Measurements from ENCODE around the gene CFAP43. TPM values are rescaled to one million over a fixed set of nuclear protein-coding genes. Genes with fewer than 3 reads are reported as not detected.

CFAP43 gene
- total and polyA plus RNA-seq, 4 donors = 0.10 to 0.33 (median 0.15) TPM

DNA sequence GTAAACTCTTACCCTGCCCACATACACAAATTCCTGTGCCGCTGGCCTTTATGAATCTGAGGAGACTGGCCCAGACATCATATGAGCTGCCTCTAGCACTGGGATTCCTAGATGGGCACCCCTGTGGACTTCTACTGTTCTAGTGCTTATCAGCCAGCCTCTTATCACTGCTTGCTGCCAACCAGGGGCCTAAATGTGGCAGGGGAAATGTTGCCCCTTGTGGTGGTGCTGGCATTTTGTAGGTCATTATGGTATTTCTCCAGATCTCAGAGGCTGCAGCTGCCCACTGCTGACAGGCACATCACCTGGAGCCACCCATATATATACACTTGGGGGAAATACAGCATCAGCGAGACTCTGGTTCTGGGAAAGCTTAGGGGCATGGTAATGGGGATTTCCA, 104.8 kb downstream of the CFAP43 start:
- Histone ChIP-seq H3K27me3 (ENCODE audit: control insufficient read depth in 4 of 4, insufficient read depth in 4 of 4, low read length in 3 of 4) (no peaks in the 10 kb centered on the region), H3K9me3 (ENCODE audit: control insufficient read depth in 4 of 4, low read length in 3 of 4) (no peaks in the 10 kb centered on the region), H3K4me3 (ENCODE audit: low read depth in 1 of 3, low read length in 3 of 3) (no peak overlapping the region), H3K27ac (ENCODE audit: low read depth in 1 of 2, low read length in 2 of 2) (no peak overlapping the region), H3K36me3 (ENCODE audit: control insufficient read depth in 4 of 4, insufficient read depth in 3 of 4, low read depth in 1 of 4, low read length in 3 of 4) (no peaks in the 10 kb centered on the region), H3K9ac (ENCODE audit: low read depth in 1 of 2, low read length in 2 of 2) (no peak overlapping the region), H3K4me1 (ENCODE audit: control insufficient read depth in 4 of 4, insufficient read depth in 4 of 4, low read length in 3 of 4) (peaks cover 0 to 3% (median 1%) of the 10 kb centered on the region in 4 donors)
- TF ChIP-seq SP1 (IDR thresholded peaks at IDR 0.05) (no peak), CTCF (IDR thresholded peaks at IDR 0.05; ENCODE audit: low read depth, low read length, missing input control) (peak; percentile 16), YY1 (IDR thresholded peaks at IDR 0.05) (no peak), RAD21 (IDR thresholded peaks at IDR 0.05) (peak in 1 of 2 donors; percentile 31)
- WGBS = 96% methylated on average over 2 of the region's 2 CpGs
- no peak for DNase-seq (ENCODE audit: low spot score)

- no peaks in the 10 kb centered on the region for H3K9me3 ChIP-seq (ENCODE audit: control insufficient read depth in 4 of 4, low read length in 3 of 4)
- no peak for DNase-seq (ENCODE audit: low spot score)
- H3K27ac ChIP-seq (ENCODE audit: low read depth in 1 of 2, low read length in 2 of 2) = no peak overlapping the region
- TF ChIP-seq MAX (IDR thresholded peaks at IDR 0.05) (no peak), JUND (IDR thresholded peaks at IDR 0.05) (no peak), CTCF (IDR thresholded peaks at IDR 0.05; ENCODE audit: low read depth, low read length, missing input control) (peak; percentile 35), ATF3 (IDR thresholded peaks at IDR 0.05) (no peak), RAD21 (IDR thresholded peaks at IDR 0.05) (peak; percentile 70 to 78), HNF4G (IDR thresholded peaks at IDR 0.05) (no peak), FOXA1 (IDR thresholded peaks at IDR 0.05) (no peak), HNF4A (conservative IDR thresholded peaks at IDR 0.05) (no peak), TAF1 (conservative IDR thresholded peaks at IDR 0.05) (peak; percentile 17)
- peaks cover 0 to 7% (median 4%) of the 10 kb centered on the region in 4 donors for H3K4me1 ChIP-seq (ENCODE audit: control insufficient read depth in 4 of 4, insufficient read depth in 4 of 4, low read length in 3 of 4)
- no peak overlapping the region for H3K4me3 ChIP-seq (ENCODE audit: low read depth in 1 of 3, low read length in 3 of 3)
- H3K27me3 ChIP-seq (ENCODE audit: control insufficient read depth in 4 of 4, insufficient read depth in 4 of 4, low read length in 3 of 4) = no peaks in the 10 kb centered on the region
- H3K36me3 ChIP-seq (ENCODE audit: control insufficient read depth in 4 of 4, insufficient read depth in 3 of 4, low read depth in 1 of 4, low read length in 3 of 4) = no peaks in the 10 kb centered on the region
- H3K9ac ChIP-seq (ENCODE audit: low read depth in 1 of 2, low read length in 2 of 2) = no peak overlapping the region
- WGBS = 77% methylated on average over 1 of the region's 1 CpG
Measured at GRCh38 chr10:104123397-104123796, 108.8 kb downstream of the CFAP43 start.

DNA sequence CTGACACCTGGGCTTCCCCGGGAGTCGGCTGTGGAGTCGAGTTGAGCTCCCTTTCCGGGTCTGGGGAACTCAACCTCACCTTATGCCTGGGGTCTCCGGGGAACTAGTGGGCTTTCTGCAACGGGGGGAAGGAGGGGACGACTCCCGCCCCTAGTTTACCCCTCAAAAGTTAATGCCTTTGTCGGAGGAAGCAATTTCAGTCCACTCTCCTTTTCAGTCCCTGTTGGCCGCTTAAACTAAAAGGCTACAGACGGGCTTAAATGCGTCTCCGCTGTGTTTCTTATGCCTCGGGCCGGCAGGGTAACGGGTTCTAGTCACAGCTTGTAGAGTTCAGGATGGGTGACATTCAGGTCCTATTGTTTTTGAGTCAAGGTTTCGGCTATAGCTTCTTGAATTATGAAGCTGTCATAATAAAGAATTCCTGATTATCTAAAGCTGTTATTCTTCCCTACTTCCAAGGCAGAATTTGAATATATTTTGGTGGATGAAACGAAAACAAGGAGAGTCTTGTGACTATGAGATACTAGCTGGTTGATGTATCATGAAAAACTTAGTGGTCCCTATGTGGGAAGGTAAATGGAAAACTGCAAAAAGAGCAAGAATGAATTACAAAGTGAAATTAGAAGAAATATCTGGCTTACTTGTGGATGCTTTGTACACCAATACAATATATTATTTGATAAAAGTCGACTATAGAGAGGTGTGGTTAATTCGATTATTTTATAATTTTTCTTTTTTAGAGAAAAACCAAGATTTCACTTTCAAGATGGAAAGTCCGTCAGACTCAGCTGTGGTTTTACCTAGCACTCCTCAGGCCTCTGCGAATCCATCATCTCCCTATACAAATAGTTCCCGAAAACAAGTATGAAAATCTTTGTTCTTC, 109.7 kb downstream of the CFAP43 start:
- DNase-seq (ENCODE audit: low spot score) = no peak
- Histone ChIP-seq H3K9me3 (ENCODE audit: control insufficient read depth in 4 of 4, low read length in 3 of 4) (no peaks in the 10 kb centered on the region), H3K36me3 (ENCODE audit: control insufficient read depth in 4 of 4, insufficient read depth in 3 of 4, low read depth in 1 of 4, low read length in 3 of 4) (no peaks in the 10 kb centered on the region), H3K27ac (ENCODE audit: low read depth in 1 of 2, low read length in 2 of 2) (peak overlapping the region; percentile 84 to 100), H3K4me1 (ENCODE audit: control insufficient read depth in 4 of 4, insufficient read depth in 4 of 4, low read length in 3 of 4) (peaks cover 0 to 7% (median 4%) of the 10 kb centered on the region in 4 donors), H3K9ac (ENCODE audit: low read depth in 1 of 2, low read length in 2 of 2) (peak overlapping the region; percentile 80 to 95), H3K4me3 (ENCODE audit: low read depth in 1 of 3, low read length in 3 of 3) (peak overlapping the region; percentile 53 to 98 (median 93)), H3K27me3 (ENCODE audit: control insufficient read depth in 4 of 4, insufficient read depth in 4 of 4, low read length in 3 of 4) (no peaks in the 10 kb centered on the region)
- 20% methylated on average over 23 of the region's 23 CpGs for WGBS
- TF ChIP-seq EGR1 (IDR thresholded peaks at IDR 0.05; ENCODE audit: low read depth in 2 of 2) (no peak), JUND (IDR thresholded peaks at IDR 0.05) (peak in 1 of 2 donors; percentile 5)

Measured in liver (tissue), 9 donors.